ENCODE results near the gene ART3.

ART3 gene

DNA sequence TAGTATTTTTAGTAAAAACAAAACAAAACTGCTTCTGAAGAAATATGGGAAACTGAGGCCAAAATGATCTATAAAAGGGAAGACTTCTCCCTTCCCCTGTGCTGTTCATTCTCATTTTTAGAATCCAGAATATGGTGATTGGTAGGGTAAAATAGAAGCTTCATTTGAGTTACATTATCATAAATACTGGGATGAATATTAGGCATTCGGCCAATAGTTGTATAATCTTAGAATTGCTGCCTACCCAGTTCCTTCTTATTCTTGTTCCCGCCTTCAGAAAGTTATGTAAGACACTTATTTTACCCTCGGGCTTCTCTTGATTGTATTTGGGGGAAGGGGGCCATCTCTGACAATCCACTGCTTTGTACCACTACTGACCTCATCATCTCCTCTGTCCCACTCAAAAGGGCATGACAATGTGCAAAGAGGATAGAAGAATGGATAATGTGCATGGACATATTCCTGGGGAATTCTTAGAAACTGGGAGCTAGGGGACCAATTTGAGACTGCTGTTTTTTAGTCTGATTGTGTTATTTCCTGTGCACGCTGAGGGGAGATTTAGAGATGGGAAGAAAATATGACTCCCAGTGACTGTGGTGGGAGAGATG lies 588 bp downstream of the ART3 start:
- DNase-seq, result no peak

DNA sequence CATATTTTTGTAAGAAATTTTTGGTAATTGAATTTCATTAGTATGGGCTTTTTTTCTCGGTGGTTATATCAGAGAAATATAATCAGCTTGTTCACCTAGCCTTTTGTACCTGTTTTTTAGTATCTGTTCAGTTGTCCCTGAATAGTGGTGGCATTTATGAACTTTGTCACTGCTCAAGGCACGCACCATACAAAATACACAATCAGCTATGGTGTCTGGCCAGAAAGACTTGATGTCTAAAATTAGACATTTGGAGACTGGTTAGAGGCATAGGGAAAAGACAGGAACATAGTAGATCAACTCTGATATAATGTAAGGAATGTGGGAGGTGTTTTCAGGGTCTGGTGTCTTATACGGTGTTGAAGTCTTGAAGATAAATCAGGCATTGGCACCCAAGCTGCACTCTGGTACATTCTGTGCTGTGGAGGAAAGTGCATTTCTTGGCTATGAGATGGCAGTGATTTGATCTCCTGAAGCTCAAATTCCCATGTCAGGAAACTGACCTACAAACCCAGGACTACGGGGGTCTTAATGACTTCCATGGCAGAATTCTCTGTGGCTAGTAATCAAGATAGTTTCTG lies 3.6 kb downstream of the ART3 start:
- DNase-seq, result no peak

- no peak for DNase-seq
Observed at GRCh38 chr4:76083386-76083988, 9.0 kb downstream of the ART3 start.

DNA sequence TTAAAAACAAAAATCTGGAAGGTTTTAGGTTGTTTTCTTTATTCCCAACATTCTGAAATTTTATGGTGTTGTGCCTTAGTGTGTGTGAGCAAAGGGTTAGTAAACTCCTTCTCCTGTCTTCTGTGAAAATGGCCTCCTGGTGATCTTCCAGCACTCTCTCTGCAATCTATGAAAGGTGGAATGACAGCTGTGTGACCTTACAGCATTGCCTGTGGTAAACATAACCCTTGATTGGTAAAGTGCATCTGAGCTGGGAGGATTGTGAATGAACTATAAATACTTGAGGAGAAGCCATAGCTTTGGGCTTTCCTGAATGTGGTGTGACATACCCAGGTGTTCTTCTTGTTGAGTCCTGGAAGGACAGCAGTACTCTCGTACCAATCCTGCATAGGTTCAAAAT lies 10.0 kb downstream of the ART3 start:
- DNase-seq, result no peak

GRCh38 chr4:76087007-76087769 lies 12.7 kb downstream of the ART3 start:
- DNase-seq, result peak; percentile 67

DNA sequence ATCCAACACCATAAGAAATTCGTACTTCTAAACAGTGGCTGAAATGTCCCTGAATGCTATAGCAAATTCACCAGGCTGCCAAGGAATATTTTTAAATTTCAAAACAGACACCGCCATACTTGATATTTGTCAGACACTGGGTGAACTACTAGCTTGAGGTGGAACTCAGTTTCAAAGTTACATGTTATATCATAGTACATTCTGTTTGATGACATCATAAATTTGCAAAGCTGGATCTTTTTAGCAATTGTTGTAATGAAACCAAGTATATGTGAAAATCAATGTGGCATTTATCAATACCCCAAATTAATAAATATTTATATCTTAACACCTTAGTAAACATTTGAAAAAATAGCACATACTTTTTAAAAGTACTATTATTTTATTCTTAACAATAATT lies 14.2 kb downstream of the ART3 start:
- DNase-seq, result no peak

DNA sequence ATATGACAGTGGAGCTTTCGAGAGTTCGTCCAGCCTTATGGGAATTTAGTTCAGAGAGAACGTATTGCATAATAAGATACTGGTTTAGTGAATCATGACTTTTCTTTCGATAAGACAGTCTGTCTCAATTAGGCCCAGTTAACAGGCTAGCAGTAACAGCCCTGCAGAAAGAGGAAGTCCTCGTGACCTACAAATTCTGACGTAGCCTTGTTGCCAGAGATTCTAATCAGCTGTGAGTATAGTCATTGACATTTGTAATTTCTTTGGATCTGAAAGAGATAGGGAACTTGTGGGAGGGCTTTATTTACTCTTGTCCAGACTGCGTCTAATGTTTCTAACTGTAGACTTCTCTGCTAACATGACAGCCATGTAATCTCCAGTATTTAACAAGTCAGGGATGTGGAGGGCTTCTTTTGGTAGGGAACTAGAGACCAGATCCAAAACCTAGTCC lies 15.8 kb downstream of the ART3 start:
- DNase-seq, result no peak

GRCh38 chr4:76091052-76091451 lies 16.5 kb downstream of the ART3 start:
- no peak for DNase-seq

DNA sequence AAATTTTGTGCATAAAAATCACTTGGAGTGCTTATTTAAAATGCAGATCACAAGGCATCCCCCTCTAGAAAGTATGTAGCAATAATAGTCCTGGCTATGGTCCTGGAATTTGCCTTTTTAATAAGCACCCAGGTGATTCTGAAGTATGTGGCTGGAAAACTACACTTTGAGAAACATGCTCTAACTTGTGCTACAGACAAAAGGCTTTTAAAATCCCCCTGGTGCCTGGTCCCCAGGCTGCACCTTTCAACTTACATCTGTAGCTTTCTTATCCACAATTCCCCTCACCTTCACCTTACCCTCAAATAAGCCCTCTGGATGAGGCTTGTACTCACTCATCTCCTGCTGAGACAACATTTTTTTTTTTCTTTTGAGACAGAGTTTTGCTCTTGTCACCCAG lies 21.1 kb downstream of the ART3 start:
- DNase-seq, result no peak

DNA sequence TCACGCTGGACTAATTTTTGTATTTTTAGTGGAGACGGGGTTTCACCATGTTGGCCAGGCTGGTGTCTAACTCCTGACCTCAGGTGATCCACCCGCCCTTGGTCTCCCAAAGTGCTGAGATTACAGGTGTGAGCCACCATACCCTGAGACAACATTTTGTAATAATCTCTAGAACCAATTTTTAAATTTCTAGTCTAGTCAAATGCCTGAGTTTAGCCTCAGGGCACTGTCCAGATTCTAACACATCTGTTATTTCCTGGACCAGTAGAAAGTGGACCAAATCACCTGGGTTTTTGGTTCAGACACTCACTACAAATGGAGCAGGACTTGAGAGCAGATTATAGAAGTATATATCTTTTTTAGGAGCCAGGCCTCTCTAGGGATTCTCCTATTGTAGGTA lies 21.6 kb downstream of the ART3 start:
- no peak for DNase-seq

- no peak for DNase-seq
Observed at GRCh38 chr4:76105652-76106051, 31.1 kb downstream of the ART3 start.

- DNase-seq, result no peak
Observed at GRCh38 chr4:76106442-76106841, 31.9 kb downstream of the ART3 start.

GRCh38 chr4:76108467-76109181 lies 34.1 kb downstream of the ART3 start:
- DNase-seq, result no peak

GRCh38 chr4:76116821-76117220 lies 42.3 kb downstream of the ART3 start:
- no peak for DNase-seq

GRCh38 chr4:76117536-76117935 lies 43.0 kb downstream of the ART3 start:
- no peak for DNase-seq

DNA sequence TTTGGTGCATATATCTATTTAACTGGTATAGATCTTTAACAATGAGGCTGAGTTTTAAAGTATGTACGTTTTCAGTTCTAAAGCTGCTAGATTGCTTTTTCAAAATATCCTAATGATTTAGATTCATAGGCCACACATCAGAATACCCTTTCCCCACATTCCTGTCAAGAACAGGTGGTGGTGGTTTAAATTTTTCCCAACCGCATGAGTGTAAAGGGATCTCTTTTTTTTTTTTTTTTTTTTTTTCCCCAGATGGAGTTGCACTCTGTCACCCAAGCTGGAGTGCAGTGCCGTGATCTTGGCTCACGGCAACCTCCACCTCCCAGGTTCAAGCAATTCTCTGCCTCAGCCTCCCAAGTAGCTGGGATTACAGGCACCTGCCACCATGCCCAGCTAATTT lies 45.7 kb downstream of the ART3 start:
- no peak for DNase-seq

DNA sequence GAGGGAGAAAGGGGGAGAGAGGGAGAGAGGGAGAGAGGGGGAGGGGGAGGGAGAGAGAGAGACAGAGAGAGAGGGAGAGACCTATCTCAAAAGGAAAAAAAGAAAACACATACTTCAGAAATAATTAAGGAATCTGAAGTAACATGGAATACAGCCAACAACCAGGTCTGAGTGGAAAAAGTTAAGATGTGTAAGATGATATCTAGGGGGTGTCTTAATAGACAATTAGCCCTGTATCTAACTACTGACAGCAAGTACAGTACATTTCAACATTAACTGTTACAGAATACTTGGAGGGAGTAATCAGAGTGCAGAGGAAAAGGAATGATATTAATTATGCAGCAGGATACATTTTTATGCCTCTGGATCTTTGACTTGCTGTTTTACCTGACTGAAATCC lies 51.3 kb downstream of the ART3 start:
- DNase-seq, result no peak

- DNase-seq, result no peak
Observed at GRCh38 chr4:76127754-76128153, 53.2 kb downstream of the ART3 start.

GRCh38 chr4:76141241-76141640 lies 66.7 kb downstream of the ART3 start:
- no peak for DNase-seq

GRCh38 chr4:76144546-76144945 lies 70.0 kb downstream of the ART3 start:
- no peak for DNase-seq

- DNase-seq, result peak; percentile 96
Observed at GRCh38 chr4:76147454-76148141, 73.1 kb downstream of the ART3 start.

DNA sequence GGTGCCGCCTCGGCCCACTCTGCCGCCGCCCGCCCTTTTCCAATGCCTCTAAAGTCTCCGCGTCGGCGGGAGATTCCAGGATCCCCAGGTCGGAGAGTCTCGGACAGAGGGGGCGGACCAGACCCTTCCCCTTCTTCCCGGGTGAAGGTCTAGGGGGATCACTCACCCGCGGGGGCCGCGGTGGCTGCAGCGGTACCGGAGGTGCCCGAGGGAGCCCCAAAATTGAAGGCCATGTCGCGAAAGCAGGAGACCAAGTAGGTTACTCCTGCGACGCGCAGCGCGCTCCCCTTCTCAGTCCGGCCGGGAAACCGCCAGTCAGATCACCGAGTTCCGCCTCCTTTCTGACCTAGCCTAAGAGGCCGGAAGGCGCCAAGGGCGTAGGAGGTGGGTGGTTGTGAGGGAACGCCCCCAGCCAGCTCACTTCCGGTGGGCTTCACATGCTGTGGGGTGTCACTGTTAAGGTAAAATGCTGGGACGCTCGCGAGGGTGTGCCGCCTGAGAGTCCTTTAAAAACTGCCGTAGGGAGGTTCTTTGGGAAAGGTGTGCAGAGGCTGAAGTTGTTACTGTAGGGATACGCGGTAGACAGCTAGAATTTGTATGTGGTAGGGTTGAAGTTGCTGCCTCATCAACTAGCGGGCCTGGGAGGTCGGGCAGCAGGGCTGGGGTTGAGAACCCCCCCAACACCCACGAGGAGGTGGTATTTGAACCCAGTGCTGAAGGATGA lies 73.8 kb downstream of the ART3 start, which contains the start of gene NUP54:
TSS of gene NUP54 (minus strand) at position 256 of the 724 bp plus-strand sequence. CDS start at position 233, 23 bp downstream.
- DNase-seq, result peak; percentile 94

Measured in NCI-H146 (cell line).